Astrocyte (in vitro differentiated cells and primary cell): ENCODE data around the gene SLC29A4. TPM values are rescaled to one million over a fixed set of nuclear protein-coding genes. Genes with fewer than 3 reads are reported as not detected.
A peak's percentile ranks its signal among the peaks of the same experiment; 100 is the strongest.

Experiments used
- DNase-seq: peaks from one replicate; pipeline ENCODE4 v3.0.0-alpha.2; 2010; ENCODE audit warnings: low read depth
- FAIRE-seq: peaks from 2 replicates; lab custom pipeline; 2011; peaks lifted over from hg19 to GRCh38; lab: Jason Lieb, UNC
- H2AFZ ChIP-seq: 2 replicates; pipeline ENCODE4 v1.6.0; 2012; ENCODE audit warnings: low read depth, low read length, inconsistent platforms
- H3K27ac ChIP-seq: 2 replicates; pipeline ENCODE4 v1.5.1; 2011; ENCODE audit warnings: low read depth, low read length, inconsistent platforms
- H3K27me3 ChIP-seq: 2 replicates; pipeline ENCODE4 v1.6.0; 2011; ENCODE audit warnings: low read length, inconsistent platforms; ENCODE audit not compliant: insufficient read depth
- H3K36me3 ChIP-seq: 2 replicates; pipeline ENCODE4 v1.5.1; 2011; ENCODE audit warnings: low read length, inconsistent platforms; ENCODE audit not compliant: insufficient read depth
- H3K4me1 ChIP-seq: 2 replicates; pipeline ENCODE4 v1.5.1; 2011; ENCODE audit warnings: low read length, inconsistent platforms; ENCODE audit not compliant: insufficient read depth
- H3K4me2 ChIP-seq: 2 replicates; pipeline ENCODE4 v1.6.0; 2012; ENCODE audit warnings: low read length, inconsistent platforms
- H3K4me3 ChIP-seq: 2 replicates; pipeline ENCODE4 v1.5.1; 2011; ENCODE audit warnings: low read depth, mild to moderate bottlenecking, low read length, inconsistent platforms; ENCODE audit not compliant: insufficient read depth
- H3K79me2 ChIP-seq: 2 replicates; pipeline ENCODE4 v1.6.0; 2012; ENCODE audit warnings: mild to moderate bottlenecking, low read length, inconsistent platforms; ENCODE audit not compliant: insufficient read depth
- H3K9ac ChIP-seq: 2 replicates; pipeline ENCODE4 v1.6.0; 2012; ENCODE audit warnings: mild to moderate bottlenecking, low read length, inconsistent platforms
- H3K9me3 ChIP-seq: 2 replicates; pipeline ENCODE4 v1.5.1; 2012; ENCODE audit warnings: low read depth, mild to moderate bottlenecking, low read length, inconsistent platforms; ENCODE audit not compliant: insufficient read depth
- H4K20me1 ChIP-seq: 2 replicates; pipeline ENCODE4 v1.6.0; 2012; ENCODE audit warnings: low read length, inconsistent platforms; ENCODE audit not compliant: insufficient read depth
- H3K27ac Mint-ChIP-seq: one replicate; pipeline ENCODE4 v1.8.0; 2021; ENCODE audit warnings: mild to moderate bottlenecking, mixed read lengths; ENCODE audit not compliant: unreplicated experiment
- H3K27me3 Mint-ChIP-seq: one replicate; pipeline ENCODE4 v1.8.0; 2021; ENCODE audit warnings: low read depth, mixed read lengths; ENCODE audit not compliant: unreplicated experiment
- H3K36me3 Mint-ChIP-seq: one replicate; pipeline ENCODE4 v1.8.0; 2021; ENCODE audit warnings: low read depth, mixed read lengths; ENCODE audit not compliant: unreplicated experiment
- H3K4me1 Mint-ChIP-seq: one replicate; pipeline ENCODE4 v1.8.0; 2021; ENCODE audit warnings: low read depth, mixed read lengths; ENCODE audit not compliant: unreplicated experiment
- H3K4me3 Mint-ChIP-seq: one replicate; pipeline ENCODE4 v1.8.0; 2021; ENCODE audit warnings: mild to moderate bottlenecking, moderate library complexity, mixed read lengths; ENCODE audit not compliant: unreplicated experiment
- H3K9me3 Mint-ChIP-seq: one replicate; pipeline ENCODE4 v1.8.0; 2021; ENCODE audit warnings: mild to moderate bottlenecking, mixed read lengths; ENCODE audit not compliant: unreplicated experiment
- EZH2 ChIP-seq: IDR thresholded peaks from 2 replicates; pipeline ENCODE4 v1.6.1; 2012; ENCODE audit warnings: mild to moderate bottlenecking, low read length, inconsistent platforms; ENCODE audit not compliant: insufficient read depth
- total RNA-seq: library from RNA; stranded (reverse); gene quantifications from 2 replicates; pipeline ENCODE4 v1.2.1, GENCODE V29; 2021
- TF ChIP-seq, protein P1 (sequence below): IDR thresholded peaks from 2 replicates; pipeline ENCODE4 v1.5.1; 2011; ENCODE audit warnings: low read depth, mild to moderate bottlenecking, inconsistent platforms, low read length, moderate library complexity; ENCODE audit not compliant: insufficient read depth

The SLC29A4 gene
- total RNA-seq, 1 donor from 2014 or later, result 8.2 TPM

DNA sequence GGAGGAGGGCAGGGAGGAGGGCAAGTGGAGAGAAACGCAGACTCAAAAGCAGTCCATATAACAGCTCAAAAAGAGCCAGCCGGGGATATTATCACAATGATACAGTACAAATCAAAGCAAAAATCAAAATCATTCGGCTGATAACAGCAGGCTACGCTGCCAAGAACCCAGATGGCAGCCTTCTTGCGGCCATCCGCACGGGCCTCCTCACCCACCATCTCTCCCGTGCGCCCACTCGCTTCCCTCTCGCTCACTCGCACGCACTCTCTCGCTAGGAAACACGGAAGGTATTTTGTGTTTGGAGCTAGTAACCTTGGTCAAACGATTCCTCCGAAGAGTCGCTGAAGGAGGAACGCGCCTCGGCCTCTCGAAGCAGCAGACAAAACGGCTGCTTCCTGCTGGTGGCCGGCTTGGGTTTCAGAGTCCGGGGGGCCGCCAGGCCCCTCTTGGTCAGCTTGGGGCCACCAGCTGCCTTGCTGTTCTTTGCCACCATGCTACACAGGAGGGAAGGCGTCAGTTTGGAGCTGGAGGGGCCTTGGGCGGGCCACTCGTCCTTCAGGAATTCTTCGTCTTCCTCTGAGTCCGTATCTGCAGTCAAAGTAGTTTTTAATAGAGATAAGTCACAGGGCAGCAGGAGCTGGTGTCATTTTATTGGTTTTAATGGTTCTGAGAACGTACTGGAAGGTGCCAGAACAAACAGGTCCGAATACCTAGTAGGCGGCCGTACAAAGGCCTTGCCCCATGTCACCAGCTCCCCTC lies 68.9 kb downstream of the SLC29A4 start:
- peaks cover 17% of the 10 kb centered on the region for H3K4me1 Mint-ChIP-seq
- peaks cover 6% of the 10 kb centered on the region for H3K4me1 ChIP-seq
- H3K36me3 Mint-ChIP-seq, result peaks cover 26% of the 10 kb centered on the region
- H3K4me2 ChIP-seq, result no peak overlapping the region
- no peak overlapping the region for H3K9ac ChIP-seq
- peaks cover 2% of the 10 kb centered on the region for H3K27me3 Mint-ChIP-seq
- no peak for DNase-seq
- peaks cover 50% of the 10 kb centered on the region for H3K79me2 ChIP-seq
- H3K36me3 ChIP-seq, result peaks cover 3% of the 10 kb centered on the region
- no peak overlapping the region for H3K4me3 Mint-ChIP-seq
- H3K9me3 Mint-ChIP-seq, result no peaks in the 10 kb centered on the region
- no peak overlapping the region for H3K4me3 ChIP-seq
- FAIRE-seq, result no peak
- H2AFZ ChIP-seq, result no peak overlapping the region
- H3K27ac ChIP-seq, result no peak overlapping the region
- peak overlapping the region; percentile 34 for H3K27ac Mint-ChIP-seq
- no peaks in the 10 kb centered on the region for H3K27me3 ChIP-seq
- H4K20me1 ChIP-seq, result peaks cover 68% of the 10 kb centered on the region
- TF ChIP-seq, protein P1, sequence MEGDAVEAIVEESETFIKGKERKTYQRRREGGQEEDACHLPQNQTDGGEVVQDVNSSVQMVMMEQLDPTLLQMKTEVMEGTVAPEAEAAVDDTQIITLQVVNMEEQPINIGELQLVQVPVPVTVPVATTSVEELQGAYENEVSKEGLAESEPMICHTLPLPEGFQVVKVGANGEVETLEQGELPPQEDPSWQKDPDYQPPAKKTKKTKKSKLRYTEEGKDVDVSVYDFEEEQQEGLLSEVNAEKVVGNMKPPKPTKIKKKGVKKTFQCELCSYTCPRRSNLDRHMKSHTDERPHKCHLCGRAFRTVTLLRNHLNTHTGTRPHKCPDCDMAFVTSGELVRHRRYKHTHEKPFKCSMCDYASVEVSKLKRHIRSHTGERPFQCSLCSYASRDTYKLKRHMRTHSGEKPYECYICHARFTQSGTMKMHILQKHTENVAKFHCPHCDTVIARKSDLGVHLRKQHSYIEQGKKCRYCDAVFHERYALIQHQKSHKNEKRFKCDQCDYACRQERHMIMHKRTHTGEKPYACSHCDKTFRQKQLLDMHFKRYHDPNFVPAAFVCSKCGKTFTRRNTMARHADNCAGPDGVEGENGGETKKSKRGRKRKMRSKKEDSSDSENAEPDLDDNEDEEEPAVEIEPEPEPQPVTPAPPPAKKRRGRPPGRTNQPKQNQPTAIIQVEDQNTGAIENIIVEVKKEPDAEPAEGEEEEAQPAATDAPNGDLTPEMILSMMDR, result no peak
- TF ChIP-seq EZH2, result no peak
- H3K9me3 ChIP-seq, result no peaks in the 10 kb centered on the region

DNA sequence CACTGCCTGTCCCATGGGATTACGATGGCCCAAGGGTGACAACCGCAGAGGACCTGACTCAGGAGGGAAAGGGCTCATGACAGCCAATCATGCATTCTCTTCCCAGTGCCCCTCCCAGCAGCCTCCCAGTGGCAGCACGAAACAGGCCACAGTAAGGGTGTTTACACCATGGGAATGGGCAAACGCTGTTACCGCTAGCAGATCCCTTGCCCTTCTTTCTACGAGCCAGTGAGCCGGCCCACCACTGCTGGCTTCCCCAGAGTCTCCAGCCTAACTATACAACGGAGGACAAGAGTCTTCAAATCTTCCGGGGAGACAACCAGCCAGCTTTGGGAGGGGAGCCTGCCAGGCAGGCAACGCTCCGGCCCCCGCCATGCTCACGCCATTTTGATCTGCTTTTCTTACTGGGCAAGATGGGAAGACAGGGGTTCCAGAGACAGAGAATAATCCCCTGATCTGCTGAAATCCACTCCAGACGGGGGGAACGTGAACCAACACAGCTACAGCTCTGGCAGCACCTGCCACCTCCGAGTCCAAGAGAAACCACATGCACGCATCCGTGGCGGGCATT lies 69.8 kb downstream of the SLC29A4 start:
- peaks cover 3% of the 10 kb centered on the region for H3K36me3 ChIP-seq
- no peak overlapping the region for H3K4me2 ChIP-seq
- DNase-seq, result no peak
- no peaks in the 10 kb centered on the region for H3K9me3 ChIP-seq
- H3K9me3 Mint-ChIP-seq, result no peaks in the 10 kb centered on the region
- H4K20me1 ChIP-seq, result peaks cover 70% of the 10 kb centered on the region
- TF ChIP-seq, protein P1, result no peak
- no peak for TF ChIP-seq EZH2
- no peak overlapping the region for H3K4me3 Mint-ChIP-seq
- peaks cover 6% of the 10 kb centered on the region for H3K4me1 ChIP-seq
- peaks cover 17% of the 10 kb centered on the region for H3K4me1 Mint-ChIP-seq
- FAIRE-seq, result no peak
- H3K27ac ChIP-seq, result no peak overlapping the region
- no peak overlapping the region for H3K9ac ChIP-seq
- peaks cover 2% of the 10 kb centered on the region for H3K27me3 Mint-ChIP-seq
- no peaks in the 10 kb centered on the region for H3K27me3 ChIP-seq
- peaks cover 26% of the 10 kb centered on the region for H3K36me3 Mint-ChIP-seq
- H2AFZ ChIP-seq, result no peak overlapping the region
- H3K27ac Mint-ChIP-seq, result no peak overlapping the region
- peaks cover 48% of the 10 kb centered on the region for H3K79me2 ChIP-seq
- no peak overlapping the region for H3K4me3 ChIP-seq
